HepG2 (cell line): ENCODE results near the gene TULP3. TPM values are rescaled to one million over a fixed set of nuclear protein-coding genes. Genes with fewer than 3 reads are reported as not detected.
"Not testable (repeated sequence)": the region's sequence is repeated elsewhere in the genome, so short reads cannot be mapped to it uniquely, and the experiment has no call there.

ENCODE experiments used
- ATAC-seq: fragments of 200-7000 bp; cut with Tn5 transposase; 3 replicates; pipeline ENCODE4 v1.9.1; 2020; ENCODE audit warnings: mild to moderate bottlenecking, moderate library complexity
- BruUV-seq: library from RNA; stranded (reverse); fragments of 400-500 nt; replicated peaks from 2 replicates; lab custom pipeline; 2021; lab: Mats Ljungman, UMichigan
- CTCF ChIA-PET: fragments of 300-600 bp; formaldehyde crosslinking; extraction: SDS; loops from one replicate; lab custom pipeline; 2021; ENCODE audit warnings: low total read pairs, inconsistent platforms, low intra/inter-chr PET ratio; lab: Yijun Ruan, JAX
- POLR2A ChIA-PET: fragments of 350-600 bp; sonication (Branson Sonifier 250); formaldehyde crosslinking; loops from one replicate; lab custom pipeline; 2020; ENCODE audit warnings: antibody characterized with exemption, inconsistent platforms; lab: Yijun Ruan, JAX
- DNase-seq: peaks from one replicate; pipeline ENCODE4 v3.0.0-alpha.2; 2015; ENCODE audit warnings: low spot score
- FAIRE-seq: peaks from 3 replicates; lab custom pipeline; 2011; peaks lifted over from hg19 to GRCh38; lab: Jason Lieb, UNC
- H2AFZ ChIP-seq: one replicate; pipeline ENCODE4 v1.6.1; 2011; ENCODE audit warnings: low read length, inconsistent platforms
- H3K27ac ChIP-seq: fragments of 300-600 bp; 3 replicates; pipeline ENCODE4 v1.8.0; 2011; ENCODE audit warnings: mixed run types, mild to moderate bottlenecking, mixed read lengths, low read length, inconsistent platforms; ENCODE audit not compliant: insufficient read depth; ENCODE audit errors: extremely low read length
- H3K27me3 ChIP-seq, 2 experiments: fragments of 200-600 bp in 1 of 2; 2 replicates in 1 of 2; 3 replicates in 1 of 2; pipeline versions ENCODE4 v1.6.0 to v1.8.0; 2011; ENCODE audit warnings: low read length in 2 of 2, mild to moderate bottlenecking in 2 of 2, moderate library complexity in 2 of 2, inconsistent platforms in 1 of 2; ENCODE audit not compliant: insufficient read depth in 2 of 2, control insufficient read depth in 1 of 2
- H3K36me3 ChIP-seq, 2 experiments: fragments of 200-600 bp in 1 of 2; replicated peaks in 1 of 2; 2 replicates in 1 of 2; 3 replicates in 1 of 2; pipeline versions ENCODE4 v1.5.1 to v1.8.0; 2011; ENCODE audit warnings: low read length in 2 of 2, inconsistent platforms in 1 of 2; ENCODE audit not compliant: insufficient read depth in 2 of 2, control insufficient read depth in 1 of 2
- H3K4me1 ChIP-seq: 2 replicates; pipeline ENCODE4 v1.5.1; 2012; ENCODE audit warnings: low read length, inconsistent platforms; ENCODE audit not compliant: insufficient read depth
- H3K4me2 ChIP-seq: 2 replicates; pipeline ENCODE4 v1.6.0; 2011; ENCODE audit warnings: low read depth, low read length, inconsistent platforms
- H3K4me3 ChIP-seq, 3 experiments: fragments of 200-600 bp in 1 of 3; sonication (generic), shearing (Covaris generic) in 1 of 3; replicated peaks in 1 of 3; 2 replicates each; pipeline ENCODE4 v1.5.1; 2011 to 2016; ENCODE audit warnings: low read length in 3 of 3, inconsistent platforms in 2 of 3, low read depth in 2 of 3, mild to moderate bottlenecking in 2 of 3, control low read depth in 1 of 3, mixed read lengths in 1 of 3; ENCODE audit not compliant: insufficient read depth in 1 of 3
- H3K79me2 ChIP-seq: one replicate; pipeline ENCODE4 v1.6.1; 2011; ENCODE audit warnings: low read length, inconsistent platforms; ENCODE audit not compliant: insufficient read depth
- H3K9ac ChIP-seq: 2 replicates; pipeline ENCODE4 v1.6.0; 2011; ENCODE audit warnings: mild to moderate bottlenecking, low read depth, low read length, inconsistent platforms; ENCODE audit not compliant: insufficient read depth
- H3K9me3 ChIP-seq: 2 replicates; pipeline ENCODE4 v1.5.1; 2012; ENCODE audit warnings: mild to moderate bottlenecking, low read length
- H4K20me1 ChIP-seq: 2 replicates; pipeline ENCODE4 v1.6.0; 2011; ENCODE audit warnings: inconsistent platforms, mild to moderate bottlenecking, low read length, moderate library complexity; ENCODE audit not compliant: insufficient read depth
- ARHGAP35 ChIP-seq: sonication (generic); formaldehyde crosslinking; IDR thresholded peaks from 2 replicates; pipeline ENCODE4 v1.9.0; 2022; ENCODE audit warnings: mild to moderate bottlenecking, inconsistent platforms, moderate library complexity, missing genetic modification reagents, borderline replicate concordance
- CEBPZ ChIP-seq: IDR thresholded peaks from 2 replicates; pipeline ENCODE4 v1.6.1; 2012; ENCODE audit warnings: low read length, improper control_type of control experiment
- CENPX ChIP-seq: sonication (generic); formaldehyde crosslinking; IDR thresholded peaks from 2 replicates; pipeline ENCODE4 v1.9.0; 2021; ENCODE audit warnings: mild to moderate bottlenecking, missing genetic modification reagents, moderate library complexity
- HNRNPL ChIP-seq: fragments of 200-400 bp; formaldehyde crosslinking; IDR thresholded peaks from 2 replicates; pipeline ENCODE4 v1.6.1; 2017; ENCODE audit warnings: mild to moderate bottlenecking, low read depth, low read length
- ZNF121 ChIP-seq: sonication (generic); formaldehyde crosslinking; IDR thresholded peaks from 2 replicates; pipeline ENCODE4 v1.5.0; 2020; ENCODE audit warnings: mild to moderate bottlenecking, missing genetic modification reagents
- ZNF333 ChIP-seq: sonication (generic); formaldehyde crosslinking; IDR thresholded peaks from 2 replicates; pipeline ENCODE4 v1.4.0; 2020; ENCODE audit warnings: mild to moderate bottlenecking, missing genetic modification reagents, borderline replicate concordance
- ZNF713 ChIP-seq: sonication (generic); formaldehyde crosslinking; IDR thresholded peaks from 2 replicates; pipeline ENCODE4 v1.4.0; 2020; ENCODE audit warnings: mild to moderate bottlenecking, missing genetic modification reagents
- WGBS: methylation state at CpG from one replicate; pipeline ENCODE4 v1.1.6; 2017; ENCODE audit warnings: low lambda C conversion rate; 5-methylcytosine and 5-hydroxymethylcytosine counted together
- in situ Hi-C: cut with HindIII; loops from 2 replicates; pipeline ENCODE4 v1.10.0; 2017; ENCODE audit warnings: low pct_unique_long_range_greater_than_20kb; ENCODE audit not compliant: extremely low pct_ligation_motif_present
- intact Hi-C: fragments of 100-400 bp; cut with micrococcal nuclease; formaldehyde crosslinking; loops from one replicate; pipeline ENCODE4 v1.10.0; 2022; ENCODE audit not compliant: unreplicated experiment
- polyA plus RNA-seq, 8 experiments: library from polyadenylated mRNA; depleted of rRNA in 3 of 8; stranded (reverse) in 7 of 8; unstranded in 1 of 8; fragments of >200 nt; fragmentation: Illumina TruSeq in 4 of 8; extraction: Trizol in 4 of 8; gene quantifications; 2 replicates each; pipeline versions ENCODE4 v1.2.1 to v1.2.3, GENCODE V29; 2011 to 2016; ENCODE audit warnings: low read depth in 4 of 8, missing spikeins in 1 of 8, mixed read lengths in 1 of 8; ENCODE audit not compliant: insufficient read depth in 1 of 8
- total RNA-seq, 5 experiments: library from RNA; depleted of rRNA; stranded (reverse); fragments of >200 nt; fragmentation: Illumina TruSeq; extraction: Trizol; gene quantifications; 2 replicates each; pipeline ENCODE4 v1.2.3, GENCODE V29; 2016; ENCODE audit warnings: low read depth in 1 of 5
- TF ChIP-seq, protein P1 (sequence below): sonication (generic); formaldehyde crosslinking; IDR thresholded peaks from 2 replicates; pipeline ENCODE4 v1.4.0; 2020; ENCODE audit warnings: missing genetic modification reagents

Gene TULP3
- total and polyA plus RNA-seq, 2 of the 13 experiments (the other 11 are each of a cell fraction or from before 2014, with no cell fraction given), result 11.2 to 13.2 TPM

GRCh38 chr12:2862876-2863275 lies 27.8 kb upstream of the TULP3 start (continued):
- TF ChIP-seq CEBPZ, result no peak
- no peak for TF ChIP-seq CENPX (CRISPR knock-in tag)
- TF ChIP-seq, protein P1, sequence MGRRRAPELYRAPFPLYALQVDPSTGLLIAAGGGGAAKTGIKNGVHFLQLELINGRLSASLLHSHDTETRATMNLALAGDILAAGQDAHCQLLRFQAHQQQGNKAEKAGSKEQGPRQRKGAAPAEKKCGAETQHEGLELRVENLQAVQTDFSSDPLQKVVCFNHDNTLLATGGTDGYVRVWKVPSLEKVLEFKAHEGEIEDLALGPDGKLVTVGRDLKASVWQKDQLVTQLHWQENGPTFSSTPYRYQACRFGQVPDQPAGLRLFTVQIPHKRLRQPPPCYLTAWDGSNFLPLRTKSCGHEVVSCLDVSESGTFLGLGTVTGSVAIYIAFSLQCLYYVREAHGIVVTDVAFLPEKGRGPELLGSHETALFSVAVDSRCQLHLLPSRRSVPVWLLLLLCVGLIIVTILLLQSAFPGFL (CRISPR knock-in tag), result no peak
- TF ChIP-seq ZNF333 (CRISPR knock-in tag), result no peak
- no peak for TF ChIP-seq ZNF713 (CRISPR knock-in tag)
- TF ChIP-seq HNRNPL, result no peak
- TF ChIP-seq ARHGAP35 (CRISPR knock-in tag), result no peak
- TF ChIP-seq, all 625 proteins: peak for 0

GRCh38 chr12:2863402-2863801 lies 27.3 kb upstream of the TULP3 start:
- H3K9me3 ChIP-seq, H3K4me2 ChIP-seq, H3K9ac ChIP-seq, CTCF ChIA-PET, in situ Hi-C loops, BruUV-seq, FAIRE-seq, H4K20me1 ChIP-seq, POLR2A ChIA-PET, H3K79me2 ChIP-seq, H2AFZ ChIP-seq, intact Hi-C loops, DNase-seq, H3K27ac ChIP-seq, ATAC-seq, H3K4me1 ChIP-seq, H3K27me3 ChIP-seq, H3K4me3 ChIP-seq: not testable (repeated sequence)
- 97% methylated on average over 7 of the region's 7 CpGs for WGBS
- H3K36me3 ChIP-seq, result peaks cover 27 to 77% of the 10 kb centered on the region in 2 experiments
- TF ChIP-seq ZNF121 (CRISPR knock-in tag), result 0 out of 2 replicates have a peak, but pooled peaks have one; percentile 40
